Upper lobe of left lung (tissue), 4 donors: Measurements from ENCODE around the gene TJAP1.

Source experiments
- POLR2A ChIP-seq, 4 donors: fragments of 450-650 bp; IDR thresholded peaks; one replicate each; pipeline ENCODE4 v1.5.1; 2016 to 2017; ENCODE audit warnings: antibody characterized with exemption in 4 of 4, mild to moderate bottlenecking in 2 of 4
- POLR2AphosphoS5 ChIP-seq, 2 donors: sonication (generic); formaldehyde crosslinking; IDR thresholded peaks; one replicate each; pipeline ENCODE4 v1.5.1; 2017; ENCODE audit warnings: antibody characterized with exemption in 2 of 2
- TF ChIP-seq, protein P1 (sequence below), 6 experiments: fragments of 450-650 bp in 4 of 6; fragments of 200-600 bp in 2 of 6; sonication (generic) in 2 of 6; IDR thresholded peaks; one replicate each; pipeline ENCODE4 v1.5.1; 2016 to 2019; ENCODE audit warnings: antibody characterized with exemption in 6 of 6

GRCh38 chr6:43489277-43490072 lies 12.1 kb downstream of the TJAP1 start:
- TF ChIP-seq, protein P1, sequence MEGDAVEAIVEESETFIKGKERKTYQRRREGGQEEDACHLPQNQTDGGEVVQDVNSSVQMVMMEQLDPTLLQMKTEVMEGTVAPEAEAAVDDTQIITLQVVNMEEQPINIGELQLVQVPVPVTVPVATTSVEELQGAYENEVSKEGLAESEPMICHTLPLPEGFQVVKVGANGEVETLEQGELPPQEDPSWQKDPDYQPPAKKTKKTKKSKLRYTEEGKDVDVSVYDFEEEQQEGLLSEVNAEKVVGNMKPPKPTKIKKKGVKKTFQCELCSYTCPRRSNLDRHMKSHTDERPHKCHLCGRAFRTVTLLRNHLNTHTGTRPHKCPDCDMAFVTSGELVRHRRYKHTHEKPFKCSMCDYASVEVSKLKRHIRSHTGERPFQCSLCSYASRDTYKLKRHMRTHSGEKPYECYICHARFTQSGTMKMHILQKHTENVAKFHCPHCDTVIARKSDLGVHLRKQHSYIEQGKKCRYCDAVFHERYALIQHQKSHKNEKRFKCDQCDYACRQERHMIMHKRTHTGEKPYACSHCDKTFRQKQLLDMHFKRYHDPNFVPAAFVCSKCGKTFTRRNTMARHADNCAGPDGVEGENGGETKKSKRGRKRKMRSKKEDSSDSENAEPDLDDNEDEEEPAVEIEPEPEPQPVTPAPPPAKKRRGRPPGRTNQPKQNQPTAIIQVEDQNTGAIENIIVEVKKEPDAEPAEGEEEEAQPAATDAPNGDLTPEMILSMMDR (IDR thresholded peaks at IDR 0.05), result no peak
- no peak for TF ChIP-seq POLR2AphosphoS5 (IDR thresholded peaks at IDR 0.05)
- TF ChIP-seq POLR2A (IDR thresholded peaks at IDR 0.05), result no peak
